HG02938 (cell line): Measurements from ENCODE around the gene FLVCR2.

Experiments
- ATAC-seq: cut with Tn5 transposase; IDR thresholded peaks from one replicate; pipeline ENCODE4 v1.9.1; 2021; ENCODE audit warnings: mild to moderate bottlenecking, moderate library complexity; ENCODE audit not compliant: unreplicated experiment

Gene FLVCR2

GRCh38 chr14:75626396-75626795, 48.0 kb downstream of the FLVCR2 start:
- ATAC-seq: no peak

DNA sequence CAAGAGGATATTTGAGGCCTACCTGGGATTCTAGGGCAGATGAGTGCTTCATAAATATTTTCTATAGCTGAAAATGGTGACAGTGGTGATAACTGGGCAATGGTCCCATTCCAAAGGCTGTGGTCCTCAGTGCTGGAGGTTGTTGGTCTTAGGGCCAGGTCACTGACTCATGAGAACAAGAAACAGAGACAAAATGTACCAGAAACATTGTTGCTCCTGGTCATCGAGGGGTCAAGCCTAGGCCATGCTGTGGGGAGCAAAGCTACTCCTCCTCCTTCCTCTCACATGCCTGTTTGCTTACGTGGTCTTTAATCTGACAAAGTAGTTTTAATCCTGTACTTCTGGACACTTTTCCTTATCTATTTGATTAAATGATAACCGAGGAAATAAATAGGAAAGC, 48.4 kb downstream of the FLVCR2 start:
- no peak for ATAC-seq

DNA sequence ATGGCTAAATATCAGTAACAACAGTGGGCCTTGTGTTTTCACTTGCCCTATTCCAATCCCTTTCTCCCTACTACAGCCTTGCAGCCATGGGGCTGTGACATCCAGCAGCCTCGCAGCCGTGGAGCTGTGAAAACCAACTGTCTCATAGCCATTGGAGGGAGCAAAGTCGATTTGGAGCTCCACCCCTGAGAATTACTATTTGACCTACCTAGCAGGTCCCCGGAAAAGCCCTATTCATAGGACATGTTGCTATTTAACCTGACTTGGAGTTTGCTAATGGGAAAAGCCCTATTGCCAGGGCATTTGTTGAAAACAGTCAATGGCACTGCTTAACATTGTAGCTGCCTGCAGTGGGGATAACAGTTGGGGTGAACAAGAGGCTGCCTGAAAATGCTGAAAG, 49.0 kb downstream of the FLVCR2 start:
- ATAC-seq: no peak

- ATAC-seq: no peak
Observed at GRCh38 chr14:75628816-75629215, 50.4 kb downstream of the FLVCR2 start.

GRCh38 chr14:75630695-75631452, 52.5 kb downstream of the FLVCR2 start:
- ATAC-seq: no peak

GRCh38 chr14:75631453-75631831, 53.0 kb downstream of the FLVCR2 start:
- ATAC-seq: no peak

- ATAC-seq: no peak
Observed at GRCh38 chr14:75634848-75635247, 56.4 kb downstream of the FLVCR2 start.

DNA sequence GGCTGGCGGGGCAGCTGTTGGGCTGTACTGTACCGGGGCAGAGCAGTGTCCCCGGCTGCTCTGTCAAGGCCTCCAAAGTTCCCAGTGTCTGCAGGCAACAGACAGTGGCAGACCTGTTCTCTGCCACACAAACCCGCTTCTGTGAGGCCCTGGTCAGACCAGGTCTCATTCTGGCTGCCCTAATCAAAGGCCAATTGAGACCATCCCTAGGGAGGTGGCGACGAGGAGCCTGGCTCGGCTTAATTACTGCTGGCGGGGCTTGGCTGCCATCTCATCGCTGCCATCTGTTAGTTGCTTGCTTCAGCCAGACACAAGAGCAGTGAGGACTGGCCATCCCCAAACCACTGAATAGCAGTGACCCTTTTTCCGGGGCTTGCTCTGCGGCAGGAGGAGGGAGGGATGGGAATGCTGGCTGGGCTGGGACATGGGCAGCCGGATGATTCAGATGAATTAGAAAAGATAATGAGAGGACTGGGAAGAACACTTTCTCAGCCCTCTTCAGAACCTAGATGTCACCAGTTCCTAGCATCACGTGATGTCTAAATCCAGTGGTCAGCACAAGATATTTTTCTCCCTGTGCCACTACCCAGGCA, 57.8 kb downstream of the FLVCR2 start:
- ATAC-seq: no peak

DNA sequence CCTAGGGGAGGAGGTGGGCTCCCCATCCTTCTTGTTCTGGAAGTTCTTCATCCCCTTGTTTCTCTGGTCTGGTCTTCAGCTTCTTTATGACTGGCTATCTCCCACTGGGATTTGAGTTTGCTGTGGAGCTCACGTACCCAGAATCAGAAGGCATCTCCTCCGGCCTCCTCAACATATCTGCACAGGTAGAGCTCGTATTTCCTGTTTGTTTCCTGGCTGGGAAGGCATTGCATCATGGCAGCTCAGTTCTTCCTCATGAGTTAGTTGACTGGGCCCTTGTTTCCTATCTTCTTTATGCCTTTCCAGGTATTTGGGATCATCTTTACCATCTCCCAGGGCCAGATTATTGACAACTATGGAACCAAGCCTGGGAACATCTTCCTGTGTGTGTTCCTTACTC, 62.5 kb downstream of the FLVCR2 start:
- no peak for ATAC-seq

DNA sequence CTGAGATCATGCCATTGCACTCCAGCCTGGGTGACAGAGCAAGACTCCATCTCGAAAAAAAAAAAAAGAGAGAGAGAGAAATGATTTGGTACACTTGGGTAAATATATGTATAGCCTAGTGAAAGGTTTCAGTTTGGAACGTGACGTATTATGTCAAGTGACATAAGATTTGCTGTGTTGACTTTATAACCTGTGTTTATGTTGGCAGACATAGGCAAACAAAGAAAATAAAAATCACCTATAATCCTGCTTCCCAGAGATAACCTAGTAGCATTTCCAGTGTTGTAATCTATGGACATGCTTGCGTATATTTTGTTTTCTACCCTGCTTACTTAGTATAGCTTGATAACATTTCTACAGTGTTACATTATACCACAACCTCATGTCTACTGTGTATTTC, 65.6 kb downstream of the FLVCR2 start:
- no peak for ATAC-seq

DNA sequence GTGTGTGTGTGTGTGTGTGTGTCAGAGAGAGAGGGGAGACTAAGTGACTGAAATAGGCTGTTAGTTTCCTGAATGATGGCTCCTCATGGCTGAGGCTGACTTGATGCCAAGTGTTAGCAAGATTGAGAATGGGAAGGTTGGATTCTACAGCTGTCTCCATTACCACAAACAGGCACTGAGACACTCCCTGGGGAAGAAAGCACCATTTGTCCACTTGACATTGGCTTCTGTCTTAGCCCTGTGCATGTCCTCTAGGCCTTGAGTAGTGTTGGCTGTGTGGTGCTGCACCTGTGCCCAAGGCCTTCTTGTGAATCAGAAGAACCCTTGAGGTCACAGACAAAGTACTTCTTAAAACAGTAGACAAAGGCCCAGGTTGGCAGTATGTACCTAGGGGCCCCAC, 66.6 kb downstream of the FLVCR2 start:
- no peak for ATAC-seq

DNA sequence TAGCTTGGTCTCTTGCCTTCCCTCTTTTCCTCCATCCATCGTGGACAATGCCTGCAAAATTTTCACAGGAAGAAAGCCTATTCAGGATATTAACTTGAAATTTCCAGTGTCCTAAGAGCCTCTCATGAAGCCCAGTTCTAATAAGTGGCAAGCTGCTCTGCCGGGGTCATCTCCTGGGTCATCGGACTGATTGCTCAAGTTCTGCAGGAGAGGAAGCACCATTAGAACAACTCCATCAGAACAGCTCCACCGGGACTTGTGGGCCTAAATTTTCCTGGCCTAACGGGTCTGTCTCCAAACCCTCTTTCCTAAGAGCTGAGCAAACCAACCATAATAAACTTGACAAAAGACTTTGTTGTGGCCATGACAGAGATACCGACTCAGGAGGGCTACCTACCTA, 68.3 kb downstream of the FLVCR2 start:
- ATAC-seq: no peak

DNA sequence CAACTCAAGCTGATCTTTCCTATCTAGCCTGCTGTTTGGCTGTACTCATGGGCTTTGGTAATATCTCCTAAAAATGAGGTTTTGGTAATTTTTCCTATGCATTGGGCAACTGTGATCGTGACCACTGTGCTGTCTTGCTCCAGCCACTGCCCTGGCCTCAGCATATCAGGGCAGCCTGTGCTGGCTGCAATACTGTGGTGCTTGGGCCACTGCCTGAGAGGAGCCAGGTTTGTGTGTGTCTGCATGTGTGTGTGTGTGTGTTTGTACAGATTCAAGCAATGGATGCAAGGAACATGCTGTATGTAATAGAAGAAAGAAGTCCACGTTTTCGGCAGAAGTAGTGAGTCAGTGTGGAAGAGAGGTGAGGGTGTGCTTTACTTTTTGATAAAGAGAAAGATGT, 69.2 kb downstream of the FLVCR2 start:
- ATAC-seq: no peak

DNA sequence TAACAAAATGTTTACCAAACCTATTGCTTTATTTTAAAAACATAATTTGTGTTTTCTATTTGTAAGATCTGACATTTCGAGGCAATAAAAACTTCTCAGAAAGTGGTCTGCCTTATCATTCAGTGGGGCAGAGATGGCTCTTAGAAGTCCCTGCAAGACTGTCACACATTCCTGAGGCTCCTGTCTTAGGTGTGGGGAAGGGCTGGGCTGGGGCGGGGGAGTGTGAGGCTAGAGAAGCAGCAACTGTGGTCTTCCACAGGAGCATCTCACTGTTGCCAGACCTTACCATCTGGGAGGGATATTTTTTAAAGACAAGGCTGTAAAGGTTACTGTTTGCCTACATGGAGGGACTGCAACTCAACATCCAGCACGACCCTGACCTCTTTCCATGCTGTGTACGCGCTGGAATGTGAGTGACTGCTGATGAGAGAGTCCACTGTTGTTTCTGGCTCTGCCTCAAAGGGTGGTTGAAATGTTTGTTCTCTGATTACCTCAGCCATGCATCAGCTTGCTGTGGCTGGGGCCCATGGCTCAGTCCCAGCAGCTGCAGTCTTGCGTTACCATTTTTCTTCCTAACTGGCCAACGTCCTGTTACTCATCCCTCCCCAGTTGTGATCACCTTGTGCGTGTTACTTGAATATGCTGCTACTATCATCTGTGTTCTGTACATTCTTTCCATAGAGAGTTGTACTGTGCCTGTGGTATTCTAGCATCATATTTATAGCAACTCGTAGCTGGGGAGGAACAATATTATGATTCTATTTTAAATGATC, 69.8 kb downstream of the FLVCR2 start:
- no peak for ATAC-seq

GRCh38 chr14:75649337-75649736, 70.9 kb downstream of the FLVCR2 start:
- ATAC-seq: no peak

GRCh38 chr14:75649773-75650172, 71.4 kb downstream of the FLVCR2 start:
- ATAC-seq: no peak

DNA sequence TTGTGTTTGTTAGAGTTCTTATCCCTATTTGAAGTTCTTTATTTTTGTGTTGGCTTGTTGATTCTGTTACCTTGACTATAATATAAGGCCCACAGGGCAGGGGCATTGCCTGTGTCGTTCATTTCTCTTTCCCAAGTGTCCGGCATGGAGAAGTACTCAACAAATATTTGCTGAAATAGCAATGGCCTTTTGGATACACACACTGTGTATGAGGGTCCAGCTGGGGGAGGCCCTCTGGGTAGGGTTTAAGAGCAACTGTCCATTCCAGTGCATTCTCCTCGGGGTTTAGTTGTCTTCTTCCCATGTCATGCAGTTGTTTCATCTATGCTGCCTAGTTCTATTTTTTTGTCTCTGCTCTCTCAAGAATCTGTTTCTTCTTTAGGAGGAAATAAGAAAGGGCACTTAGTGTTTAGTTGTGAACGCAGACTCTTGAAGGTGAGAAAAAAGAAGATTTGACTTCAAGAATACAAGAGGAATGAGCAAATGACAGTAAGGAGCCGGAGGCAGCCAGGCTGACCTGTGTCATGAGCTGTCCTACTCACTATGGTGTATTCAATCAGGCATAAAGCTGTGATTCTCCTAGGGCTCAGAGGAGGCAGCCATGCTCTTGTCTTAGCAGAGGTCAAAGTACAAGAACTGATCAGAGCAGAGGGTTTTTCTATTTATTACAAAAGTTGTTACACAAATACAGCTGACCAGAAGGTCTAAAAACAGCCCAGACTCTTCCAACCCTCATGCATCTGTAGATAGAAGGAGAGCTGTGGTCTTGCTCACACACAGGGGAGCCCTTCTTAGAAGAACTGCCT, 72.0 kb downstream of the FLVCR2 start:
- ATAC-seq: no peak

- no peak for ATAC-seq
Observed at GRCh38 chr14:75653563-75653962, 75.1 kb downstream of the FLVCR2 start.

GRCh38 chr14:75654127-75654732, 75.8 kb downstream of the FLVCR2 start:
- ATAC-seq: no peak

DNA sequence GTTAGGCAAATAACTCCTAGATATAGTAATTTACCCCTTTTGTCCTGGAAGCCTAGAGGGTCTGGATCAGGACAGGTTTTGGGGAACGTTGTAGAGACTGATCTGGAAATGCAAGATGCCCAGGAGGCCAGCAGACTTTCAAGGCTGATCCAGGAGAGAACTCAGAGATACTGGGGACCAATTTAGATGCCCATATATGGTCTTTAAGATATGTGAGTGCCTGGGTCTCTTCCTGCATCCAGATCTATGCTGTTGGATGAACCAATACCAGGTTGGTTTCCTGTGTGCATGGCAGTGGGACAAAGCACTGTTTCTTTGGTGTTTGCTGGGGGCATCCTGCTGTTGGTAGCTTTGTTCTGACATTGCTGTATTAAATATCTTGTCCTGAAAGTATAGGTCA, 76.8 kb downstream of the FLVCR2 start:
- ATAC-seq: no peak

- ATAC-seq: no peak
Observed at GRCh38 chr14:75657331-75657730, 78.9 kb downstream of the FLVCR2 start.
